Activated T-helper 17 cell treated with anti-CD3 and anti-CD28 coated beads, Interleukin-2, amount 50 U/mL, for 72 hours (primary cell): Measurements from ENCODE around the gene ZNF823. TPM values are rescaled to one million over a fixed set of nuclear protein-coding genes. Genes with fewer than 3 reads are reported as not detected.
"Not testable (repeated sequence)": the region's sequence is repeated elsewhere in the genome, so short reads cannot be mapped to it uniquely, and the experiment has no call there.

Source experiments
- ATAC-seq: fragments of 150-1000 bp; cut with Tn5 transposase; replicated peaks from 2 replicates; pipeline ENCODE4 v1.10.0; 2021; ENCODE audit warnings: mild to moderate bottlenecking, moderate library complexity
- H3K27ac Mint-ChIP-seq: one replicate; pipeline ENCODE4 v1.8.0; 2022; ENCODE audit warnings: mixed read lengths
- H3K27me3 Mint-ChIP-seq: one replicate; pipeline ENCODE4 v1.8.0; 2022; ENCODE audit warnings: mixed read lengths
- H3K36me3 Mint-ChIP-seq: one replicate; pipeline ENCODE4 v1.8.0; 2022; ENCODE audit warnings: low read depth, mild to moderate bottlenecking, mixed read lengths
- H3K4me1 Mint-ChIP-seq: one replicate; pipeline ENCODE4 v1.8.0; 2022; ENCODE audit warnings: mixed read lengths
- H3K4me3 Mint-ChIP-seq: one replicate; pipeline ENCODE4 v1.8.0; 2022; ENCODE audit warnings: mild to moderate bottlenecking, mixed read lengths
- H3K9me3 Mint-ChIP-seq: one replicate; pipeline ENCODE4 v1.8.0; 2022; ENCODE audit warnings: mixed read lengths
- total RNA-seq, 2 donors: library from RNA; stranded (reverse); gene quantifications; one replicate each; pipeline ENCODE4 v1.2.3, GENCODE V29; 2022

The ZNF823 gene
- total RNA-seq = 1 to 10 TPM; 1.9 to 2.8 TPM

DNA sequence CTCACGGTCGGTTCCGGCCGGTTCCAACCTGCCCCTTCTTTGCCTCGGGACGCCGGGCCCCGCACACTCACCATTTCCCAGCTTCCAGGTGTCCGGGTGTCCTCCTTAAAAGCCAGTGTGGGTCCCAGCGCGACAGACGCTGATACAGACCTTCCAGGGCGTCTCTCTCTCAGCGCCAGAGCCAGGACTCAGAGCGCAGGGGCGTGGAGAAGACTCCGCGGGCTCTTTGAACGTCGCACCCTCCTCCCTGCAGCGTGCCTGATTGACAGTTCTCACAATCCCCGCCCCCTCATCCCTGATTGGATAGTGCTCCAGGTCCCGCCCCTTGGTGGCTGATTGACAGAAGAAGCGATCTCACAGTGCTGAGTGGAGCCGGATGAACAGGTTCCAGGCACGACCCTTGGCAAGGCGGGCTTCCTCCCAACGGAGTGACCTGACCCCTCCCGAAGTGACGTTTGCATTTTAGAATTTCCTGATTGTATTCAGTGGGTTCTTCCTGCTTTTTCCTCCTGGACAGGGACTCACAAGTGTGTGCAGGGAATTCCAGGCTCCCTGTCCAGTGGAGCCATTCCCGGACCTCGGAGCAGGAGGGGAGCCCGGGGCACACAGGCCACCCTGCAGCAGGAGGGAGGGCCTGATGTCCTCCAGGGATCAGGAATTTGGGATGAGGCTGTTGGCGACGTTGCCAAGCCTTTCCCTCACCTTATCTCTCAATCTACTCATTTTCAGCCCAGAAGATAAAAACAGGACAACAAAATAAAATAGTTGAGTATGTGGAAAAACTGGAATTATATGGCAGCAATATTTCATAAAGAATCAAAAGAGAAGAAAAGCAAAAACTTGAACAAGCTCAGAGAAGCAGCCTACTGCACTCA is at the start of gene ZNF823:
ZNF823 (minus strand) TSS at position 201 of the 875 bp plus-strand sequence; CDS start at position 74, 127 bp downstream.
- Mint-ChIP-seq H3K27me3 (no peaks in the 10 kb centered on the region), H3K27ac (peak within 1 kb of the TSS; percentile 93), H3K4me1 (no peaks in the 10 kb centered on the region), H3K36me3 (no peaks in the 10 kb centered on the region), H3K9me3 (peaks cover 4% of the 10 kb centered on the region), H3K4me3 (peak within 1 kb of the TSS; percentile 98)
- ATAC-seq = peak; percentile 100

DNA sequence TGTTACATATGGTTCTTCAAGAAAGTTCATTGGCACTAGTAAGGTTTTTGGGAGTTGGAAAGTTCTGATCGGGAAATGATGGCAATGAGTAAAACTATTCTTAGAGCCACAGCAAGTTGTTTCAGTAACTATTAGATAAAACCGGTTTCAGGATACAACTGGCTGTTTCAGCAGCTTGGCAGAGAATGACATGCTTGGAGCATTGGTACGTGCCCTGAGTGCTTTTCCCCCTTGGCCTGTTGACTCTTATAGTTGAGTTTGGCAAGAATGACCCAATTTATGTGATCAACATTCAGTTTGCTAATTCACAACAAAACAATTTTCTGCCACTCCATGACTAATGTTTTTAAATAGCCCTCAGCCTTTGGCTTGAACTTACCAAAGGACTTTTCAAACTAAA is 48.8 kb upstream of the ZNF823 start:
- Mint-ChIP-seq H3K36me3 (no peaks in the 10 kb centered on the region), H3K27ac (no peak overlapping the region)
- no peak for ATAC-seq

GRCh38 chr19:11784356-11784755 is 45.6 kb upstream of the ZNF823 start:
- Mint-ChIP-seq H3K27me3 (no peaks in the 10 kb centered on the region), H3K4me3 (no peak overlapping the region), H3K4me1 (no peaks in the 10 kb centered on the region), H3K27ac (no peak overlapping the region), H3K9me3 (peaks cover 28% of the 10 kb centered on the region), H3K36me3 (peaks cover 23% of the 10 kb centered on the region)
- no peak for ATAC-seq

More for the DNA sequence above, 48.8 kb upstream of the ZNF823 start:
- H3K9me3 Mint-ChIP-seq = peaks cover 24% of the 10 kb centered on the region
- no peak overlapping the region for H3K4me3 Mint-ChIP-seq
- no peaks in the 10 kb centered on the region for H3K4me1 Mint-ChIP-seq
- H3K27me3 Mint-ChIP-seq = no peaks in the 10 kb centered on the region

DNA sequence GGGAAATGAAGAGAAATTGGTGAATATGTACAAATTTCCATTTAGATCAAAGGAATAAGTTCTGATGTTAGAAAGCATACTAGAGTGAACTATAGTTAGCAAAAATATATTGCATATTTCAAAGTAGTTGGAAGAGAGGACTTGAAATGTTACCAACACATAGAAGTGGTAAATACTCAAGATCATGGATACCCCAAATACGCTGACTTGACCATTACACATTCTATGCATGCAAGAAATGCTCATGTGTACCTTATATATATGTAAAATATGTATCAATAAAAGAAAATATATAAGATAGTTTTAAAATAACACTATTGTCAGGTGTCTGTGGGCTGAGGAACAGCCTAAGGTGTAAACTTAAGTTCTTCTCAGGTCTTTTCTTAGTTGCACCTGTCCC is 45.0 kb upstream of the ZNF823 start:
- H3K27me3 Mint-ChIP-seq = no peaks in the 10 kb centered on the region
- no peak overlapping the region for H3K4me3 Mint-ChIP-seq
- no peak for ATAC-seq
- H3K9me3 Mint-ChIP-seq = peaks cover 28% of the 10 kb centered on the region
- peaks cover 29% of the 10 kb centered on the region for H3K36me3 Mint-ChIP-seq
- H3K4me1 Mint-ChIP-seq = no peaks in the 10 kb centered on the region
- no peak overlapping the region for H3K27ac Mint-ChIP-seq

GRCh38 chr19:11781295-11782057 is 42.7 kb upstream of the ZNF823 start:
- Mint-ChIP-seq H3K4me3 (no peak overlapping the region), H3K36me3 (peaks cover 52% of the 10 kb centered on the region), H3K9me3 (peaks cover 28% of the 10 kb centered on the region), H3K4me1 (no peaks in the 10 kb centered on the region), H3K27me3 (no peaks in the 10 kb centered on the region), H3K27ac (no peak overlapping the region)
- peak; percentile 71 for ATAC-seq

DNA sequence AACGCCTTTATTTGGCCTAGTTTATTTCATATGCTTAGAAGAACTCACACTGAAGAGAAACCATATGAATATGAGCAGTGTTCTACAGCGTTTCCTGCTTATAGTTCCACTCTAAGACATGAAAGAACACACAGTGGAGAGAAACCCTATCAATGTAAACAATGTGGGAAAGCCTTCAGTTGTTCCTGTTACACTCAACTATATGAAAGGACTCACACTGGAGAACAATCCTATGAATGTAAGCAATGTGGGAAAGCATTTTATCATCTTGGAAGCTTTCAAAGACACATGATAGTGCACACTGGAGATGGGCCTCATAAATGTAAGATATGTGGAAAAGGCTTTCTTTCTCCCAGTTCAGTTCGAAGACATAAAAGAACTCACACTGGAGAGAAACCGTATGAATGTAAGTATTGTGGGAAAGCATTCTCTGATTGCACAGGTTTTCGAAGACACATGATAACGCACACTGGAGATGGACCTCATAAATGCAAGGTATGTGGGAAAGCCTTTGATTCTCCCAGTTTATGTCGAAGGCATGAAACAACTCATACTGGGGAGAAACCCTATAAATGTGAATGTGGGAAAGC is 41.8 kb upstream of the ZNF823 start:
- Mint-ChIP-seq H3K4me1 (no peaks in the 10 kb centered on the region), H3K27ac (no peak overlapping the region), H3K27me3 (no peaks in the 10 kb centered on the region), H3K9me3 (peaks cover 28% of the 10 kb centered on the region), H3K4me3 (no peak overlapping the region), H3K36me3 (peaks cover 57% of the 10 kb centered on the region)
- ATAC-seq = no peak

- H3K27me3 Mint-ChIP-seq, H3K27ac Mint-ChIP-seq, H3K4me1 Mint-ChIP-seq, ATAC-seq, H3K4me3 Mint-ChIP-seq: not testable (repeated sequence)
- H3K36me3 Mint-ChIP-seq = peaks cover 57% of the 10 kb centered on the region
- H3K9me3 Mint-ChIP-seq = peaks cover 30% of the 10 kb centered on the region
These were observed 37.9 kb upstream of the ZNF823 start for GRCh38 chr19:11776669-11777068.

DNA sequence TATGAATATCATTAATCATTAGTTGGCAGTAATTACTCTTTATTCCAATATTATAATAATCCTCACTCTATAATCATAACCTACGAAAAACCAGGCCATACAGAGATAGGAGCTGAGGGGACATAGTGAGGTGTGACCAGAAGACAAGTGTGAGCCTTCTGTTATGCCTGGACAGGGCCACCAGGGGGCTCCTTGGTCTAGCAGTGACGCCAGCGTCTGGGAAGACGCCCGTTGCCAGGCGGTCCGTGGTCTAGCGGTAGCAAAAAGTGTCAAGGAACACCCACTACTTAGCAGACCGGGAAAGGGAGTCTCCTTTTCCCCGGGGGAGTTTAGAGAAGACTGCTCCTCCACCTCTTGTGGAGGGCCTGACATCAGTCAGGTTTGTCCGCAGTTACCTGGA is 32.8 kb upstream of the ZNF823 start:
- ATAC-seq, H3K27ac Mint-ChIP-seq, H3K27me3 Mint-ChIP-seq, H3K4me3 Mint-ChIP-seq, H3K36me3 Mint-ChIP-seq, H3K4me1 Mint-ChIP-seq: not testable (repeated sequence)
- H3K9me3 Mint-ChIP-seq = peaks cover 14% of the 10 kb centered on the region

DNA sequence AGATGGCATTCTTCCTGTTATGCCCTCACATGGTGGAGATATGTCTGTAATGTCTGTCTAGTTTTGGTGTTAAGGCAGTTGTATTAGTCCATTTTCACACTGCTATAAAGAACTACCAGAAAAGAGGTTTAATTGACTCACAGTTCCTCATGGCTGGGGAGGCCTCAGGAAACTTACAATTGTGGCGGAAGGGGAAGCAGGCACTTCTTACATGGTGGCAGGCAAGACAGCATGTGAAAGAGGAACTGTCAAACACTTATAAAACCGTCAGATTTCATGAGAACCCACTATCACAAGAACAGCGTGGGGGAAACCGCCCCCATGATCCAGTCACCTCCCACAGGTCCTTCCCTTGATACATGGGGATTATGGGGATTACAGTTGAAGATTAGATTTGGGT is 31.2 kb upstream of the ZNF823 start:
- no peak for ATAC-seq
- peaks cover 14% of the 10 kb centered on the region for H3K9me3 Mint-ChIP-seq
- H3K36me3 Mint-ChIP-seq = no peaks in the 10 kb centered on the region
- no peak overlapping the region for H3K4me3 Mint-ChIP-seq
- no peak overlapping the region for H3K27ac Mint-ChIP-seq
- H3K4me1 Mint-ChIP-seq = peaks cover 5% of the 10 kb centered on the region
- H3K27me3 Mint-ChIP-seq = no peaks in the 10 kb centered on the region

DNA sequence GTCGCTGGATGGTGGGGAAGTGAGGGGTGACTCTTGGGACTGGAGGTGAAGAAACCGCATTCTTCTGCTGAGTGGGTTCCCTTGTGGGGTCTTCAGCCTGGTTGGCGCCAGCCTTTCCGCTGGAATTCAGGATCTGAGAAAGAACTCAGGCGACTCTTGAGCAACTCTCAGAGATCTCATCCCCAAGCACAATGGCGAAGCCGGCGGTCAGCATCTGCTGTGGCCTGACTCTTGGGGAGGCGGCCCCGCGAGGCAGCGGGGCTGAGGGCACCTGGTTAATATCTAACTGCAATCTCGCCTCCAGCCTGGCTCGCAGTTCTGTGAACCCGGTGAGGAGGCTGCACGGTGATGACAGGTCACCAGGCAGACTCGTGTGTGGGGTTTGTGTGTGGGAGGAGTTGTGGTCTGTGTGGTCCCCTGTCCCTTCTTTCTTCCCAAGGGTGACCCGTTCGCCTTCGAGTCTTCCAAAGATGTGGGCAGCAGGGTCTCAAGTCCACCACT is 28.9 kb upstream of the ZNF823 start:
- Mint-ChIP-seq H3K27me3 (peaks cover 5% of the 10 kb centered on the region), H3K4me1 (peaks cover 5% of the 10 kb centered on the region), H3K36me3 (no peaks in the 10 kb centered on the region), H3K4me3 (peak overlapping the region; percentile 91), H3K27ac (peak overlapping the region; percentile 95), H3K9me3 (peaks cover 11% of the 10 kb centered on the region)
- no peak for ATAC-seq

DNA sequence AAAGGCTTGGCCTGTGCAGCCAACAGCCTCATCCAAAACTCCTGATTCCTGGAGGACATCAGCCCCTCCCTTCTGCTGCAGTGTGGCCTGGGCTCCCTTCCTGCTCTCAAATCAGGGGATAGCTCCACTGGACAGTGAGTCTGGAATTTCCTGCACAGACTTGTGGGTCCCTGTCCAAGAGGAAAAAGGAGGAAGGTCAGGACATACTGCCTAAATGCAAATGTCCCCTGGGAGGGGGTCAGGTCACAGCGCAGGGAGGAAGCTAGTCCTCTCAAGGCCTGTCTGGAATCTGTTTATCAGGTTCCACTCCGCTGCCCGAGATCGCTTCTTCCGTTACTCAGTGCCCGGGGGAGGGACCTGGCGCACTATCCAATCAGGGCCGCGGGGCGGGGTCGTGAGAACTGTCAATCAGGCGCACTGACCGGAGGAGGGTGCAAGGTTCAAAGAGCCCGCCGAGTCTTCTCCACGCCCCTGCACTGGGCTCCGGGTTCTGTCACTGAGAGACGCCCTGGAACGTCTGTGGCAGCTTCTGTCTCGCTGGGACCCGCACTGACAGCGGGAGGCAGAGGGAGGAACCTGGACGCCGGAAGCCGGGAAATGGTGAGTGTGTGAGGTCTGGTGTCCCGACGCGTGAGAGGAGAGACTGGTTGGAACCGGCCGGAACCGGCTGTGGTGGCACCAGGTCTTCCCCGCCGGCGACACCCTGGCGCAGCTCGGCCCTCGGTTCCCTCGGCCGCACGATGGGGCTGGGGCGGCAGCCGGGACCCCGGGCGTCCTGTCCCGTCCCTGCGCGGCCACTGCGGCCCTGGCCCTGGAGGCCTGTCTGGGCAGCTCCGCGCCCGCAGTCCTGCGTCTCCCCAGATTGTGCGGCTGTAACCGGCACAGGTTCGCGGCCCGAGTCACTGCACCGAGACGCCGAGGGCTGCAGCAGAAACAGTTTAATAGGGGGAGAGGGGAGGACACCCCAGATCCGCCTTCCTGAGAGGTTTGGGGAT is 28.1 kb upstream of the ZNF823 start, which contains the start of gene ZNF441:
ZNF441 (plus strand) TSS at position 404 of the 995 bp plus-strand sequence; CDS start at position 598, 194 bp downstream.
- peak within 1 kb of the TSS; percentile 91 for H3K4me3 Mint-ChIP-seq
- H3K9me3 Mint-ChIP-seq = peaks cover 6% of the 10 kb centered on the region
- peak within 1 kb of the TSS; percentile 95 for H3K27ac Mint-ChIP-seq
- ATAC-seq = peak; percentile 99
- H3K36me3 Mint-ChIP-seq = no peaks in the 10 kb centered on the region
- peaks cover 5% of the 10 kb centered on the region for H3K4me1 Mint-ChIP-seq
- peaks cover 8% of the 10 kb centered on the region for H3K27me3 Mint-ChIP-seq

DNA sequence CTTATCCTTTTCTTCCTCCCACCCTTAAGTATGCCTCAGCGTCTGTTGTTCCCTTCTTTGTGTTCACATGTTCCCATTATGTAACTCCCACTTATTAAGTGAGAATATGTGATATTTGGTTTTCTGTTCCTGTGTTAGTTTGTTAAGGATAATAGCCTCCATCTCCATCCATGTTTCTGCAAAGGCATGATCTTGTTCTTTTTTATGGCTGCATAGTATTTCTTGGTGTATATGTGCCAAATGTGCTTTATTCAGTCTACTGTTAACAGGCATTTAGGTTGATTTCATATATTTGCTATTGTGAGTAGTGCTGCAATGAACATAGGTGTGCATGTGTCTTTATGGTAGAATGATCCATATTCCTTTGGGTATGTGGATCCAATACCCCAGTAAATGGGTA is 24.9 kb upstream of the ZNF823 start:
- no peaks in the 10 kb centered on the region for H3K36me3 Mint-ChIP-seq
- no peak overlapping the region for H3K27ac Mint-ChIP-seq
- H3K9me3 Mint-ChIP-seq = peaks cover 5% of the 10 kb centered on the region
- no peak for ATAC-seq
- H3K4me1 Mint-ChIP-seq = peaks cover 3% of the 10 kb centered on the region
- peaks cover 17% of the 10 kb centered on the region for H3K27me3 Mint-ChIP-seq
- no peak overlapping the region for H3K4me3 Mint-ChIP-seq

GRCh38 chr19:11763117-11763516 is 24.4 kb upstream of the ZNF823 start:
- H3K4me1 Mint-ChIP-seq = no peaks in the 10 kb centered on the region
- H3K27ac Mint-ChIP-seq = no peak overlapping the region
- H3K9me3 Mint-ChIP-seq = peaks cover 5% of the 10 kb centered on the region
- no peaks in the 10 kb centered on the region for H3K36me3 Mint-ChIP-seq
- no peak for ATAC-seq
- H3K4me3 Mint-ChIP-seq = no peak overlapping the region
- peaks cover 17% of the 10 kb centered on the region for H3K27me3 Mint-ChIP-seq
